Panc1 (cell line): ENCODE results near the gene ZNF512B.

Experiments
- CTCF ChIP-seq: fragments of 450-650 bp; IDR thresholded peaks from 2 replicates; pipeline ENCODE4 v1.5.1; 2017; ENCODE audit warnings: mild to moderate bottlenecking
- POLR2AphosphoS5 ChIP-seq: IDR thresholded peaks from 2 replicates; pipeline ENCODE4 v1.6.1; 2012; ENCODE audit warnings: mild to moderate bottlenecking, low read depth, low read length, moderate library complexity
- SIN3A ChIP-seq: IDR thresholded peaks from 2 replicates; pipeline ENCODE4 v1.6.1; 2012; ENCODE audit warnings: low read depth, mild to moderate bottlenecking, low read length, moderate library complexity, borderline replicate concordance; ENCODE audit not compliant: insufficient read depth

- no peak for TF ChIP-seq CTCF
- TF ChIP-seq POLR2AphosphoS5: no peak
- no peak for TF ChIP-seq SIN3A
Measured at GRCh38 chr20:63929071-63929470, 40.7 kb downstream of the ZNF512B start.
